HG02981 (cell line): ENCODE measurements around the gene KIF6.

Source experiments
- ATAC-seq: cut with Tn5 transposase; IDR thresholded peaks from one replicate; pipeline ENCODE4 v1.9.1; 2021; ENCODE audit warnings: mild to moderate bottlenecking, moderate library complexity; ENCODE audit not compliant: unreplicated experiment

The KIF6 gene

DNA sequence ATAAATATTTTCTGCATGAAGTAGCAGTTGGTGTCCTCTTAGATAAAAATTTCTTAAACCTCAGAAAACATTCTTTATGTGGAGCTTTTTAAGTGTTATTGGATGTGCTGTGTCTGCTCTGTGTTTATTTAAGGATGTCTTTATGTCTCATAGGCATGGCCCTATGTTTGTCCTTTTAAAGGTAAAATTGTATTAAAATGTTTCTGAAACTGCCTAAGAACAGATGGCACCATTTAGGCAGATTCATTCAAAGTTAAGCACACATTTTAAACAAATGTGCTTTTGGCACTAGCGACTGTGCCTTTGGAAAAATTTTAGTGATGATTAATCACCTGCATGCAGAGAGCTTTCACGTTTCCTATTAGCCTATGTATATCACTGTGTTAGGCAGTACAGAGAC lies 125.2 kb downstream of the KIF6 start:
- ATAC-seq = no peak

DNA sequence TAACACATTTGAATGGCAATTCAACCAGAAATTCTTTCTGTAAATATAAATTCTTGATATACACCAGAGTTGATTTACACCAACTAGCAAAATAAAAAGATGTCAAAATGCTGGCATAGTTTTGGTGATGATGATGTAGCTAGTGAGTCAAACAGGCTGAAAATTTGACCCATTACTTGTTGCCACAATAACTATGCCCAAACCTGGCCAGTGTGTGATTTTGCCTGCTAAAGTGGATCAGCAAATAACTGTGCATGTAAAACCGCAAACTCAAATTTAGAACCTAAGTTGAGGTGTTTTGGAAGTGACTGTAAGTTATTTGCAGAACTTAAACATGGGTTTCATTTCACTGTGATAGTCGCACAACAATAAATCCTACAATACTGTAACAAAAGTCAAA lies 125.9 kb downstream of the KIF6 start:
- no peak for ATAC-seq

DNA sequence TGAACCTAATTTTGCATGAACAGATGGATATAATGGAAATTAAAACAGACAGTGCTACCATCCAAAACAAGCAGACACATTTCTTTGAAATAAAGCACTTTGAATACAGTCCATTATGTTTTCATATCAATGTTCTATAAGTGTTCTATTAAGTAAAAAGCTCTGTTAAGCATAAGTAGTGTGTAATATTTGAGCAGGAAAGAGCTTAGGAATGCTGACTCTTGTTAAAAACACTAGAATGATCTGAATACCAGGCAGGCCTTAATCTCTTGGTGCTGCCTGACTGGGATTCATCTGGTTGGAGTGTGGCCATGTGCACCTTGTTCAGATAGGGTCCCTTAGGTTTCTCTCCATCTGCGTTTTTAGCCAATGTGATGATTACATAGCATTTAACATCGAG lies 130.9 kb downstream of the KIF6 start:
- ATAC-seq = no peak

DNA sequence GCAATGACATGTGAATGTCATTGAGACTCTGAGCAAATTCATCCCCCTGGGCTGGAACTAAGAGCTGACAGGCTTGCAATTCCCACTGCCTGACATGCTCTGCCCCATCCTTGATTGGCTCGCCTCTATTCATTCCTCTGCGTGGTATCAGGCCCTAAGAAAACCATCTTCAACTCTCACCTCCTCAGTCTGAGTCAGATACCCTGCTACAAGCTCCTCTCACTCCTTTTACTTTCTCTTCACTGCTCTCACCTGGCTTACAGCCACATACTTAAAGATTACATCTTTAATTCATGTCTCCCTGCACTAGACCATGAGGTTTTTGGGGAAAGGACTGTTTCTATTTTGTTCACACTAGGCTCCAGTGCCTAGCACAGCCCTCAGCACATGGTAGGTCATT lies 131.6 kb downstream of the KIF6 start:
- ATAC-seq = no peak

DNA sequence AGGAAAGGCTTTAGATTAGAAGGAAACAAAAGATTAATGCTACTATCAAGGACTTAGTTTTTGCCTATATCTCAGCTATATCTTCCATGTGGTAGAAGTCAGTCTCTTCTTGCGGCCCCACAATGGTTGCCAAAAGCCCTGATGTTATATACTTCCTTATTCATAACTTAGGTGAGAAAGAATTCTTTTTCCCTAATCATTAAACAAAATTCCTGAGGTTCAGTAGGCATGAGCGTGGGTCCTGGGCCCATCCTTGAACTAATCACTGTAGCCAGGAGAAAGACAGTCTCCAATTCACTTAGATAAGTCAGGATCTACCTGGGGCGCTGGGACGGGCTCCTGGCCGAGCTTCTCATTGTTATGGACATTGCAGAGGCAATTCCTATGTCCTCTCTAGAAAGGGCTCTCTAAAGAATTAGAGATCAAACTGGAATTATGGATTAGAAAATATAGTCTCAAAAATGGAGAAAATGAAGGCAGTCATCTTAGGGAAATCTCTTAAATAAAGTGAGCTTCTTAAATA lies 134.3 kb downstream of the KIF6 start:
- no peak for ATAC-seq

DNA sequence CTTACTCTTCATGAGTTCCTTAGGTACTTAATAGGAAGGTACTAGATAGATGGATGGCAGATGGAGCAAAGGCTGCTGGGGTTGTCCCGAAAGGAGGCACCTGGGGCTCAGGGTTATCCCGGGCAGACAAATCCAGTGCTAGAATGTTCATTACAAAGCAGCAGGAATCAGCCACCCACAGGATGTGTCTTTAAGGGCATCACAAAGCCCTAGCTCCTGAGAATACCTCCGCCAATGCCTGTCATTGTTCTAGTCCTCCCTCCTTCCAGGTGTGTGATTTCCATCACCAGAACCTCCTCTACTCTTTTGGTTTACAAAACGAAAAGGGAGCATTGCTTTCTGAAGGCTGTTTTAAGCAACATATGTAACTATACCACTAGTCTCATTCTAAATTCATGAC lies 138.1 kb downstream of the KIF6 start:
- ATAC-seq = no peak

DNA sequence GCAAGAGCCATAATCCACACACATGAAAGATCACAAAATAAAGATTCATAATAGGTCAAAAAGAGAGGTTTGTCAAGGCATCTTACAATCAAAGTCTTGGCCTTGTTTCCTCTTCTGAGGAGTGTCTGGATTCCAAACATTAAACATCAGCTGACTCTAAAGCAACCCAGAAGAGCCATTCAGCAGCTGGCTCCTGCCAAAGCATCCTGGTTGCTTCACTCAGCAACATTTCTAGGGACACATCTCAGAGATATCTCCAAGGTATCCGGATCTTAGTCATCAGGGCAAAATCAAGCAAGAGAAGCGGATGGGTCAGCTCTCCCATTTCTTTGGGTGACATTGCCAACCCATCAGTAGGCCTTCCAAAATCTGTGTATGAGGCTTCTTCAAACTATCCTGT lies 139.6 kb downstream of the KIF6 start:
- ATAC-seq = no peak

GRCh38 chr6:39577446-39578165 lies 147.6 kb downstream of the KIF6 start:
- no peak for ATAC-seq

- ATAC-seq = no peak
Observed at GRCh38 chr6:39576556-39577303, 148.5 kb downstream of the KIF6 start.

GRCh38 chr6:39574991-39575390 lies 150.2 kb downstream of the KIF6 start:
- ATAC-seq = no peak

GRCh38 chr6:39573541-39573940 lies 151.7 kb downstream of the KIF6 start:
- no peak for ATAC-seq

DNA sequence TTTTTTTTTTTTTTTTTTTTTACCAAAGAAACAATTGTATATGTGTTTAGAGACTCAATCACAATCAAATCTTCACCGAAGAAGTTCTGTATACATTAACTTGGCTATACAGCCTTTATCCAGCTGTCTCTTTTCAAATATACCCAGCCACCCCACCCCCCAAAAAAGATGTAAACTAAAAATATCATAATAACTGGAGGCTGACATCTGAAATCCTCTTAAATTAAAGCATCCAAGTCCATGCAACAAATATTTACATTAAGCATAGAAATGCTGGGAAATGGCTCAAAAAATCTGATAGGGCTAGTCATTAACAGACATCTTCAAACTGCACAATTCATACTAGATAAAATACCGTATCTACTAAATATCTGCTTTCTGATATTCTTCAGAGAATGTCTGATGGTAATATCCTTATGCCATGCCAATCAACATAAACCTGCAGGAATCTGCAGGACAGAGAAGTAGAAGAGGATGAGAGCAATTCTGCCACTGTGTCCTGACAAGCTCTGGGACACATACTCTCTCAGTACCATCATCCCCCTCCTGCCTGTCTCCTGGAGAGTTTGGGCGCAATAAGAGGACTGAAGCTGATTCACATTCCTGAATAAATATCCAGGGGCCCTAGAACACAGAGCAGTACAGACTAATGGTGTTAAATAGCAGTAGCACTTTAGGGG lies 152.4 kb downstream of the KIF6 start:
- ATAC-seq = no peak

DNA sequence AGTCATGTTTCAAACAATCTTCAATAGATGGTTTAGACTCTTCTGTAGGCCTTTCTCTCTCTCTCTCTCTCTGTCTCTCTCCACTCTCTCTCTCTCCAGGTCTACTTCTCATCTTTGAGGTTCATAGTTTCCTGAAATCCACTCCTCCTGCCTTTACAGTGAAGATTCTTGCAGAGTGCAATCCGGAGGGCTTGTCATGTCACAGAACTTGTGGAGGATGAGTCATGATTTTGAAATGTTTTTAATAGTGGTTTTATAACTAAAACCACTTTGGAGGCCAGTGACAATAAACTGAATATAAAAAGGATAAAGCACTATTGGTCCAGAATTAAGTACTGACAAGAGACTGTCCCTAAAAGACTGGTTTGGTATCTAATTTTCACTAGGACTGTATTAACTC lies 156.3 kb downstream of the KIF6 start:
- ATAC-seq = no peak

DNA sequence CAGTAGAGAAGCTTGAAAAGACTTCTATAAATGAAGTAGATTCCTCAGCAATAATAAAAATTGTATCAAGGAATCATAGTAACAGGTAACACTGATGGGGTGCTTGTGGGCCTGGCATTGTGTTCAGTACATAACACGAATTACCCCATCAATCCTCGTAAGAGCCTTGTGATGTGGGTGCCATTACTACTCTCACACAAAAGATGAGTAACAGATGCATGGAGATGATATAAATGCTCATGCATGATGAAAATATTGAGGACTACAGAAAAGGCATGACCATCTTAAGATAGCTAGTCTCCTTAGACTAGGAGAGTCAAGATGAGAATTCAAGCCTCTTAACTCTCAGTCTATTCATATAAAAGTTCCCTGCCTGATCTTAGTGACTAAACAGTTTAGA lies 158.1 kb downstream of the KIF6 start:
- ATAC-seq = no peak

DNA sequence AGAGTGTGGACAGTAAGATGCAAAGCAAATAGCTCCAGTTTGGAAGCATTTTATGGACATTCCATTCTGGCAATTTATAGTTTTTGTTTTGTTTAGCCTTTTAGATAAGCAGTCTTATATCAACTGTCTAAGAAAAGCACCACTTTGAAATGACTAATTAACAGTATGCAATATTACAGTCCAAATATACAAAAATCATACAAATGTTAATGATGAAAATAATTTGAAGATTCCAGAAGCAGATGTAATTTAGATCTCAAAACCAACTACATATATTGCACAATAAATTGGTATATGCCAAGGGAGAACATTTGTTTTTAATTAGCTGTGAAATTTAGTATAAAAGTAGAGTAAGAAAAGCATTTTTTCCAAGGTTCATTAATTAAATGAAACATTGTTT lies 158.8 kb downstream of the KIF6 start:
- ATAC-seq = no peak

- ATAC-seq = no peak
Observed at GRCh38 chr6:39565956-39566355, 159.3 kb downstream of the KIF6 start.

- ATAC-seq = no peak
Observed at GRCh38 chr6:39563566-39564311, 161.5 kb downstream of the KIF6 start.

- no peak for ATAC-seq
Observed at GRCh38 chr6:39561536-39562266, 163.5 kb downstream of the KIF6 start.

DNA sequence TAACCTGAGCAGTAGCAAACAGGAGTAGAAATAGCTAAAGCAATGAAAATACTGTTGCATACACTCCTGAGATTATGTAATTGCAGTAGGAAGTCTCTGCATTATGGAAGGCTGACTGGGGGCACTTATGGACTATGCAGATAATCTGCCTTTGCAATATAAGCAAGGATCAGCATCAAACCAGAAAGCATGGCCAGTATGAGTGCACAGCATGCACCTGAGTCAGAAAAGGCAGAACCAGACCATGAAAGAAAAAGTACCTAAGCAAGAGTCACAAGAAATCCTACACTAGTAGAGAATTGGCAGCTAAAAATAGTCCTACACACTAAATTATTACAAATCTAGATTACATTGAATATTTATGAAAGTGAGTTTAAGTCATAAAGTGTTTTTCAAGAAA lies 164.3 kb downstream of the KIF6 start:
- ATAC-seq = no peak

DNA sequence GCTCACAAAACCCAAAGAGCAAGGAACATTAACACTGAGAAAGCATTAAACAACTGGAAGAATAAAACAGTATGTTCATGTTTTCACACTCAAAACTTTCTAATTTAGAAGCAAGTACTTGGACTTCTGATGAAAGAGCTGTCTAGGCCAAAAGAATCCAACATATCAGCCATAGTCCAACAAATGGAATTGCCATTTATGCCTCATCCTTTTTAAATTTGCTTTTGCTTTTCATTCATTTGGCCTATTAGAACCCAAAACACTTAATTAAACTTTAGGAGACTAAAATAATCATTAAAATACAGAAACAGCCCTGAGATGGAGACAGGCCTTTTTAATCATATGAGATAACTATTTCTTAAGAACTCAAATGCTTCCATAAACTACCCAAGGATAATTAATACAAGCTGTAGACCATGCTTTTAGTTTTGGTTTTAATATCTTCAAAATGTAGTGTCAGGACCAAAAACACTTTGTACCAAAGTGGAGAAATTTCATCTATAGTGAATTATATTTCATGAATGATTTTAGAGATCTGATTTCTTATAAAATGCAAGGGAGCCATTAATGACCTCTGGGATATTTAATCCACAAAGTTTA lies 166.5 kb downstream of the KIF6 start:
- ATAC-seq = no peak
